Fibroblast of skin of right biceps (primary cell): ENCODE measurements around the gene TERB2.
"Not testable (repeated sequence)": the region's sequence is repeated elsewhere in the genome, so short reads cannot be mapped to it uniquely, and the experiment has no call there.

Experiments
- DNase-seq: peaks from one replicate; pipeline ENCODE4 v3.0.0-alpha.2; 2013

The TERB2 gene

DNA sequence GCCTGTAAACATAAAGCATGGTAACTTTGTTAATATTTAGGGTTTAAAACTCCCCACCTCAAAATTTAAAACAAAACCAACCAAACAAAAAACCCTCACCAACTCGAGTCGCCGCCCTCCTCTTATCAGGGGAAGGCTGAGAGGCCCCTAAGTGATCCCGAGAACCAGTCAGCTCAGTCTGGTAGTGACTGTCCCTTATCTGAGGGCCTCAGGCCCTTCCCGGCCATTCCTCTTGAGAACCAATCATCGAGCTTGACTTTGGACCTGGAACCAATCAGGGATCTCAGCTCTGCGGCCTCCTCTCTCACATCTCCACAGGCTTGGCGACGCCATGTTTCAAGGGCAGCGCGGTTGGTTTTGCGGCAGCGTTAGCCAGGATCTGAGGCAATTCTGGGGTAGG, at the start of gene TERB2:
Gene TERB2 (plus strand): TSS at position 300 of the 400 bp plus-strand sequence. CDS start 32 bp downstream, at position 332.
- DNase-seq: no peak

DNA sequence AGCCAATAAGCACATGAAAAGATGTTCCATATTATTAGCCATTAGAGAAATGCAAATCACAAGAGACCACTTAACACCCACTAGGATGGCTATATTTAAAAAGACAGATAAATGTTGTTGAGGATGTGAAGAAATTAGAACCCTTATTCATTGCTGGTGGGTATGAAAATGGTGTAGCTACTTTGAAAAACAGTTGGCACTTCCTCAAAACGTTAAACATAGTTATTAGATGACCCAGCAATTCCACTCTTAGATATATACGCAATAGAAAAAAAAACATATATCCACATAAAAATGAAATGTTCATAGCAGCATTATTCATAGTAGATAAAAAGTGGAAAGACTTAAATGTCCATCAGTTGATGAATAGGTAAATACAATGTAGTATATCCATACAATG, 47.1 kb upstream of the TERB2 start:
- DNase-seq: no peak

- DNase-seq: no peak
These were observed 45.4 kb upstream of the TERB2 start for GRCh38 chr15:44910981-44911625.

DNA sequence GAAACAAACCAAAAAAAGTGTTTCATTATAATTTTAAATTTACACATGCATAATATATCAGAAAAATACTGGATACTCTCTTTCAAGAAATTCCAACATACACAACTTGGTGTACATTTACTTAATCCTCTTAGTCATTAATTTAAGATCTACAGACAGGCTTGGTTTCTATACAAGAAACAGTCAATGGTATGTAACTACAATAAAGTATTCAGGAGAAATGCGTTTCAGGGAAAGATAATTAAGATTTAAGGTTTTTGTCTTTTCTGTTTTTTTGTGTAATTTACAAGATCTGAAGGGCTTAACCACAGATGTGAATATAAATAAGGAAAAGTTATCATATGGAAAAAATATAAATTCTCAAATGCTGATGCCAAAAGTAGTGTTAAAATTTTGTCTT, 44.3 kb upstream of the TERB2 start:
- not testable (repeated sequence) for DNase-seq

GRCh38 chr15:44912974-44913448, 43.5 kb upstream of the TERB2 start:
- not testable (repeated sequence) for DNase-seq

DNA sequence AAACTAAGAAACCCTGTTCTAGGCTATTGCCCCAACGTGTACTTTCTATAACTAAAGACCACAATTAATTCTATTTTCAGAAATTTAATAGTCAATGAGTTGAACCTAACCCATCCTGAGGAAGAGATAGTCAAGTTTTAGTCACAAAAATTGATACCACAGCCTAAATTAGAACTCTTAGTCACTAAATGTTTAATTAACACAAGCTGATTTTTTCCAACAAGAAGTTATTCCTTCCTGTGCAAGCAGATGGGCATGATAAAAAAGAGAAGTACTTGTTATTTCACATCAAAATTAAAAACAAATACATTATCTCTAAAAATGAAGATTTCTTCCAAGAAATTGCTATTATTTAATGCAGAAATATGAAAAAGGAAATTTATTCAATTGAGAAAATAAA, 38.4 kb upstream of the TERB2 start:
- DNase-seq: no peak

DNA sequence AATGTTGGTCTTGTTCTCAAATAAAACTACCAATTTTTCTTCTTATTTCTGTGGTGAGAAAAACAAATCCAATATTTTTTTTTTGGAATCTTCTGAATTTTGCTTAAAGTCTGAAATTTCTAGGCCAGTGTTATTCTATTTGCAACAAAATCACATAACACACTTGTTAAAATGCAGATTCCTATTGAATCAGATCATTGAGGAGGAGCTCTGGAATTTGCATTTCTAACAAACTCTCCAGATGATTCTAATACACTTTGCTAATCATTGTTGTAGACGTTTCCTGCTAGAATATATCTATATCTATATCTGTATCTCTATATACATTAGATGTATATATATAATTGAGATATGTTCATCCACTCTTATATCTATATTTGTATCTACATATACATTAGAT, 27.8 kb upstream of the TERB2 start:
- not testable (repeated sequence) for DNase-seq

DNA sequence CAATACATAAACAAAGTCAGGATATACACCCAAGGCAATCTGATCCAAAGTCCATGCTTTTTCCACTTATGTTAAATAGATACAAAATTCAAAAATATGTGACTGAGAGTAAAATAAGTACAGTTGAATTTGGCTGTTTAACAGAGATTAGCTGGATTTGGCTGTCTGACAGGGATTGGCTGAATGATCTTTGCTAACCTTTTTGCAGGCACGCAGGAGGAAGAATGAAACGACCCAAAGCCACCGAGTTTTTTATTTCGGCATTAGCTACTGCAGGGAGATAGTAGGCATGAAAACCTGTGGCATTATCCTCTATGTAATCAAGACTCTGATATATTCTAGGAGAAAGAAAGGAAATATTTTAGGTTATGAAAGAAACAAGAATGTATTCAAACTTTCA, 26.2 kb upstream of the TERB2 start:
- DNase-seq: not testable (repeated sequence)

- DNase-seq: not testable (repeated sequence)
These were observed 1.8 kb downstream of the TERB2 start for GRCh38 chr15:44958302-44958701.

DNA sequence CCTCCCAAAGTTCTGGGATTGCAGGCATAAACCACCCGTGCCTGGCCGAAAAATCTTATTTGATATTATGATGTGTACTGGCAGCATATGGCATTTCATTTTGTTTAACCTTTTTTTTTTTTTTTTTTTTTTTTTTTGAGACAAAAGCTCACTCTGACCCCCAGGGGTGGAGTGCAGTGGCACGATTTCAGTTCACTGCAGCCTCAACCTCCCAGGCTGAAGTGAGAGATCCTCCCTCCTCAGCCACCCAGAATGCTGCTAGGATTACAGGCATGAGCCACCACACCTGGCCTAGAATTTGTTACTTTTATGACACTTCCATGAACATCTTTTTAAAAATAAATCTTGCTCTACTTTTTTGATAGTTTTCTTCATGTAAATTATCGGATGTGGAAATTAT, 12.0 kb downstream of the TERB2 start:
- DNase-seq: no peak

DNA sequence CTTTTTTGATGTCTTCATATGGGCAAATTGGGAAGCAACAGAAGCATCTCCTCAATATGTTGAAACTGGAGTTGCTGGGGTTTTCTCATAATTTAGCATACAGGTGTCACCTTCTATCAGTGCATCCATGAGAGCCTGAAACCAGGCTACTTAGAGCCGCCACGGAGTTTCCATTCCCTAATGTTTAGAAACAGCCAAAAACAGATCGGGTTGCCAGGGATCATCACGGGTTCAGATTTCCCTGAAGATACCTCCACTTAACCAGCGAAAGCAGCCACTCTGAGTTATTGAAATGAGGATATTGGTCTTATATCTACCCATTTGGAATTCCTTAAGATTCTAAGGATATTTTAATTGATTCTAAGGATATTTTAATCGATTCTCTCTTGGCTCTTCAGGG, 14.5 kb downstream of the TERB2 start:
- no peak for DNase-seq

- not testable (repeated sequence) for DNase-seq
These were observed 19.7 kb downstream of the TERB2 start for GRCh38 chr15:44976183-44976582.

- DNase-seq: not testable (repeated sequence)
These were observed 21.3 kb downstream of the TERB2 start for GRCh38 chr15:44977781-44978180.

DNA sequence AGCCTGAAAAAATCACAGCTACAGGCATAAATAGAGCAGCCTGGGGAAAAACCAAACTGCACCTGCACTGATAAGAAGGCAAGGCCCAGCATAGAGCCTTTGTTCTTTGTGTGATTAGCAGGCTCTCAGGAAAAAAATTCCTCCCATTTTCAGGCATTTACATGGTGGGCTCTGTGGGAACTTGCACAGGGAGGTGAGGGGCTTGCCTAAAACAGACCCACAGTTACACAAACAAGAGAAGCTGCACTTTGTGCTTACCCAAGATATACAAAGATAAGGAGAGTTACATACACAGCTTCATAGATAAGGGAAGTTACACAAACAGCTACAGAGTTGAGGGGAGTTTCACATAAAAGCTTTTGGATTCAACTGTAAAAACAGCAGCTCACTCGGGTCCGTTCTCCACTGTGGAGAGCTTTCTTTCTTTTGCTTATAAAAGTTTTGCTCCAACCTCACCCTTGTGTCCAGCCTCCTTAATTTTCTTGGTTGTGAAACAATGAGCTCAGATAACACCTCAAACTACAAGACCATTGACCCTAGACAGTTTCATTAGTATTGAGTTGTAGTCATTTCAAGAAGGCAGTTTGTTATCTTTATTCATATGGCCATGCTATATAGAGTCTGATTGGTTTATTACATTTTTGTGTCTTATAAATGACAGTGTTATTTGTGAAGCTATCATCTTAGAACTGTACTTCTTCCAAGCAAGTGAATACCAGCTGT, 23.3 kb downstream of the TERB2 start:
- not testable (repeated sequence) for DNase-seq

DNA sequence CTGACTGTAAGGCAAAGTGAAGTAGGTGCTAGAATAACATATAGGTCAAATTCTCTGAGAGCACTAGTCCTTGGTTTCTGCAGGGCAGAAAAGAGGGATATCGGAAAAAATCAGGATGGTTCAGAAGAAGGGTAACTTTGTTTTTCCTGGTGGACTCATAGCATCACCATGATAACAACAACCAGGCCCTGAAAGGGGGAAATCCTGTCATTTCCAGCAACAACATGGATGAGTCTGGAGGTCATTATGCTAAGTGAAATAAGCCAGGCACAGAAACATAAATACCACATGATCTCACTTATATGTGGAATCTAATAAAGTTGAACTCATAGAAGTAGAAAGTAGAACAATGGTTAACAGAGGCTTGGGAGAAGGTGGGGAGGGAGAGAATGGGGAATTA, 27.7 kb downstream of the TERB2 start:
- DNase-seq: not testable (repeated sequence)

DNA sequence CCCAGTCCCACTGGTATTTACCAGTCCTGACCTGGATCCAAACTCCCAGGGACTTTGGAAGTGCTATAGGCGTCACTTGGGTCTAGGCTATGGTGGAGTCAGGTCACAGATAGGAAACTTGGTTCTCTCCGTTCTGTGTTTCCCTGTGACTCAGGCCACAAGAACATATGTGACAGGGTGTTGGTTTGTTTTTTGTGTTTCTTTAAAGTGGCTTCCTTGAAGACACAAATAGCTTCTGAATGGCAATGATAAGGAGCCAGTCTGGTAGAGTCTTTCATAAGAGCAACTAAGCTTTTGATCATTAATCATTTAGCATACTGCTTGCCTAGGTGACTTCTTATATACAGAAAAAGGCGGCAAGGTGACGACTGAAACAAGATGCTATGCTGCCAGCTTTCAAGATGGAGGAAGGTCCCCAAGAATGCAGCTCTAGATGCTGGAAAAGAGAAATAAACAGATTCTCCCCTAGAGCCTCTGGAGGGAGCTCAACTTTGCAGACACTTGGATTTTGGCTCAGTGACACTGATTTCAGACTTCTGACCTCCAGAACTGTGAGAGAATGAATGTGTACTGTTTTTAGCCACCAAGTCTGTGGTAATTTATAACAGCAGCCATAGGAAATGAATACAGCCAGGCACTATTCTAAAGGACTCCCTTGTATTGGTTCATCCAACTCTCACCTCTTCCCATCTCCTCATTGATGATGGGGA, 30.0 kb downstream of the TERB2 start:
- DNase-seq: not testable (repeated sequence)

GRCh38 chr15:44987711-44988110, 31.2 kb downstream of the TERB2 start:
- DNase-seq: not testable (repeated sequence)

DNA sequence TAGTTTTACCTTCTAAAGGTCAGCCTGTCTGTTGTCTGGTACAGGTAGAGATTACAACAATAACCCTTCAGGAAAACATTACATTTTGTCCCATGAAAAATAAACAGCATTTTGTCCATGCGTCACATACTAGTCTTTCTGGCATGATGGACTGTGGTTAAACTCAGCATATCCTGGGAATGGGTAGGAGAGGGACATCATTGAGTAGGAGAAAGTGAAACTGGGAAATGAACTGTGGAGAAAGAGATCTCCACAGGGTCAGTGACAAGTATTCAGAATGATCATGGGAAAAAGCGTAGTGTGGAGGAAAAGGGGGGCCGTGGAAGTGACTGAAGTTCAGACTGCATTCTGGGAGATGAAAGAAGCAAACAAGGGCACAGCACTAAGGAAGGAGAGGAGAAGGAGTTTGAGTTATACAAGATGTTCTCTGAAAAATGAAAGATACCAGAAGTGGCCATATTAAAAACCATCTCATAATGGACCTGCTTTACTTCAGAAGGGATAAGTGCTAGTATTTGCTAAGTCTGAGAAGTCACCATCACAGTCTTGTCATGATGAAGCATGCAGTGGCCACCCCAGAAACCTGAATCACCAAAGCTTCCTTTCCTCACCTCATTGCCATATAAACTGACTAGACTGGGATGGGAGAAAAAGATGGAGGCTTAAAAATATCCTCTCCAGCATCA, 31.8 kb downstream of the TERB2 start:
- not testable (repeated sequence) for DNase-seq

DNA sequence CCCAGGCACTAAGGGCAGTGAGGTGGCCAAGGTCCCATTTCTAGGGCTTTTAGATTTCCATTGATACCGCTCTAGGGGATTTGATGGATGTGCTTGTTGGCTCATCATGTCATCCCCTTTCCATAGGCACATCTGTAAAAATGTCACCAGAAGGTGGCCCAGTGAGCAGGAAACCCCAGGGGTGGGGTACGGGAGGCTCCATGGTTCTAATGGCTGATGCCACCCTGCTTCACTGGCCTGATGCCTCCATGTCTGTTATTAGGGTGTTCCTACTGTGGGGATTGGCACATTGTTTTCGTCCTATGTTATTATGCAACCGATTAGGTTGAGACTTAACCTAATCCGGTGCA, 32.4 kb downstream of the TERB2 start:
- DNase-seq: not testable (repeated sequence)

DNA sequence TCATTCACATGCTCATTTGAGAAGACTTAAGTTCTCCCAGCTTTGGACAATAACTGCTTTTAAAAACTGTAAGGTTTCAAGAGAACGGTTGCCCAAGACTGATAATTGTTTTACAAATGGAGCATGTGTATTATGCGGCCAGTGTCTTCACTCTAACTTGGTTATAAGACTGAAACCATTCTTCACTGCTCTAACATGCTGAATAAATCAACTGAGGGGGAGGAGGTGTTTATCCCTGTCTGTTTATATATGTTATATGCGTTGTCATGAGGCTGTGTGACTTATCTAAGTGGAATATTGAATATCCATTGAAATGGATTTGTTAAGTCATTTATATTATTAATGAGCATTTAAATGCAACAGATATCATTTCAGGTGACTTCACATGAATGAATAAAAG, 41.1 kb downstream of the TERB2 start:
- not testable (repeated sequence) for DNase-seq

DNA sequence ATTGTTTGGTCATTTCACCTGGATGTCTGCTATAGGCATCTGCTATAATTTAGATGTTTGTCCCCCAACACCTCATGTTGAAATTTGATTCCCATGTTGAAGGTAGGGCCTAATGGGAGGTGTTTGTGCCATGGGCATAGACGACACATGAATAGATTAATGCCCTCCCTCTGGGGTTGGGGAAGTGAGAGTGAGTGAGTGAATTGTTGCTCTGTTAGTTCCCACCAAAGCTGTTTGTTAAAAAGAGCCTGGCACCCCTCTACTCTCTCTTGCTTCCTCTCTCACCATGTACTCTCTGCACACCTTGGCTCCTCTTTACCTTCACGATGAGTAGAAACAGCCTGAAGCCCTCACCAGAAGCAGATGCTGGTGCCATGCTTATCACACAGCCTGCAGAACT, 42.6 kb downstream of the TERB2 start:
- no peak for DNase-seq

- not testable (repeated sequence) for DNase-seq
These were observed 44.7 kb downstream of the TERB2 start for GRCh38 chr15:45001180-45001579.
